H1 (cell line): ENCODE measurements around the gene C16orf89.

ENCODE experiments used
- GABPA ChIP-seq: IDR thresholded peaks from 2 replicates; pipeline ENCODE4 v1.6.1; 2011; ENCODE audit warnings: mild to moderate bottlenecking, low read length, moderate library complexity, borderline replicate concordance; ENCODE audit not compliant: insufficient read depth
- HDAC6 ChIP-seq: IDR thresholded peaks from one replicate; pipeline ENCODE4 v1.7.1; 2012; ENCODE audit warnings: low read depth, mild to moderate bottlenecking, inconsistent platforms, low read length, moderate library complexity
- JUN ChIP-seq: IDR thresholded peaks from 2 replicates; pipeline ENCODE4 v1.6.1; 2011; ENCODE audit warnings: low read depth, mild to moderate bottlenecking, improper control_type of control experiment, low read length
- KDM1A ChIP-seq: fragments of 200-600, 300-600 bp; sonication (generic); IDR thresholded peaks from 2 replicates; pipeline ENCODE4 v1.7.1; 2016; ENCODE audit warnings: mild to moderate bottlenecking, low read length, borderline replicate concordance
- POLR2A ChIP-seq, 2 experiments: IDR thresholded peaks; 1 replicate in 1 of 2; 2 replicates in 1 of 2; pipeline ENCODE4 v1.6.1; 2011; ENCODE audit warnings: low read depth in 2 of 2, low read length in 2 of 2, mild to moderate bottlenecking in 2 of 2; ENCODE audit errors: control extremely low read depth in 1 of 2
- POLR2AphosphoS5 ChIP-seq: IDR thresholded peaks from 2 replicates; pipeline ENCODE4 v1.6.1; 2011; ENCODE audit warnings: low read depth, low read length
- RFX5 ChIP-seq: IDR thresholded peaks from 2 replicates; pipeline ENCODE4 v1.6.1; 2011; ENCODE audit warnings: low read depth, low read length, improper control_type of control experiment, borderline replicate concordance
- RNF2 ChIP-seq: fragments of 200-900, 300-1000 bp; sonication (generic); IDR thresholded peaks from 2 replicates; pipeline ENCODE4 v1.7.1; 2016; ENCODE audit warnings: borderline replicate concordance, low read depth, mild to moderate bottlenecking, antibody characterized with exemption, low read length; ENCODE audit not compliant: poor library complexity, severe bottlenecking; ENCODE audit errors: missing control alignments
- RXRA ChIP-seq: IDR thresholded peaks from 2 replicates; pipeline ENCODE4 v1.6.1; 2011; ENCODE audit warnings: low read depth, mild to moderate bottlenecking, low read length, moderate library complexity; ENCODE audit not compliant: insufficient read depth
- YY1 ChIP-seq: IDR thresholded peaks from 2 replicates; pipeline ENCODE4 v1.6.1; 2011; ENCODE audit warnings: low read depth, mild to moderate bottlenecking, low read length
- TF ChIP-seq, protein P1 (sequence below): IDR thresholded peaks from 2 replicates; pipeline ENCODE4 v1.6.1; 2012; ENCODE audit warnings: inconsistent platforms

DNA sequence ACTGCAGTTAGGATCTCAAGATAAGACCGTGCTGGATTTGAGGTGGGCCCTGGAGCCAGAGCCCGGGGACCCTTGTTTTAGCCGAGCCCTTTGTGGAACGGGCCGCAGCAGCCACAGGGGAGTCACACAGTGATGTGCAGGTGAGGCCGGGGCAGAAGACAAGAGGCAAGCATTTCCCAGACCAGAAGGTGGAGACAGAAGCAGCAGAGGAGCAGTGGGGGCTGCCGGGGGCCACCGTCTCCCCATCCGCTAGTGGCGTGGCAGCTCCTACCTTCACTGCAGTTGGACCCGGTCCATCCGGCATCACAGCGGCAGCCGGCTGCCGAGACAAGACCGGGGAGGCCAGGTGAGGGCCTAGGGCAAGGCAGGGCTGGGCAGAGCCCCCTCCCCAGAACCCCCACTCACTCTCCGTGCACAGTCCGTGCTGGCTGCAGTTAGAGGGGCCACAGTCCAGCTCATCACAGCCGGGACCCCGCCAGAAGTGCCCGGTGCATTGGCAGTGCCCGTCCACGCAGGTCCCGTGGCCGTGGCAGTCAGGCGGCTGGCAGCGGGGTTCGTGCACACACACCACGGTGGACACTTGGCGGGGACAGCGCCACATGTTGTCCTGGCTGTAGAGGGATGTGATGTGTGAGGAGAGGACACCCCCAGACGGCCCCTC is 38.1 kb downstream of the C16orf89 start:
- TF ChIP-seq POLR2A (IDR thresholded peaks at IDR 0.05; ENCODE audit: control extremely low read depth in 1 of 2, low read depth in 2 of 2, low read length in 2 of 2) (no peak), RFX5 (no peak), YY1 (no peak), JUN (no peak), POLR2AphosphoS5 (no peak), RNF2 (no peak), GABPA (no peak), KDM1A (no peak), HDAC6 (no peak), RXRA (no peak)
- TF ChIP-seq, protein P1, sequence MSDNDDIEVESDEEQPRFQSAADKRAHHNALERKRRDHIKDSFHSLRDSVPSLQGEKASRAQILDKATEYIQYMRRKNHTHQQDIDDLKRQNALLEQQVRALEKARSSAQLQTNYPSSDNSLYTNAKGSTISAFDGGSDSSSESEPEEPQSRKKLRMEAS = no peak
